Thyroid gland (tissue), 4 donors: Measurements from ENCODE around the gene HDAC7.
A peak's percentile ranks its signal among the peaks of the same experiment; 100 is the strongest.

Experiments
- CTCF ChIP-seq, 6 experiments: fragments of 200-600 bp in 3 of 6; fragments of 450-650 bp in 3 of 6; sonication (generic) in 3 of 6; IDR thresholded peaks; one replicate each; pipeline ENCODE4 v1.5.1; 2016 to 2019; ENCODE audit warnings: antibody characterized with exemption in 6 of 6, mild to moderate bottlenecking in 2 of 6, inconsistent platforms in 1 of 6, moderate library complexity in 1 of 6
- POLR2A ChIP-seq, 2 donors: fragments of 450-650 bp; IDR thresholded peaks; one replicate each; pipeline ENCODE4 v1.6.1; 2017; ENCODE audit warnings: antibody characterized with exemption in 2 of 2, mild to moderate bottlenecking in 2 of 2, moderate library complexity in 1 of 2

- TF ChIP-seq CTCF (IDR thresholded peaks at IDR 0.05) (peak; percentile 12 to 72 (median 65)), POLR2A (IDR thresholded peaks at IDR 0.05) (no peak)
Observed at GRCh38 chr12:47767216-47767724, 52.4 kb downstream of the HDAC7 start.
